Left lung (tissue), 10 donors: ENCODE data around the gene DMRTA2. TPM values are rescaled to one million over a fixed set of nuclear protein-coding genes. Genes with fewer than 3 reads are reported as not detected.
"Not testable (repeated sequence)": the region's sequence is repeated elsewhere in the genome, so short reads cannot be mapped to it uniquely, and the experiment has no call there.

ENCODE experiments used
- ATAC-seq: fragments of 200-7000 bp; cut with Tn5 transposase; one replicate; pipeline ENCODE4 v1.9.1; 2020; ENCODE audit warnings: moderate library complexity
- DNase-seq, 4 donors: peaks; one replicate each; pipeline ENCODE4 v3.0.0-alpha.2; 2013 to 2020
- H3K27ac ChIP-seq, 2 donors: fragments of 200-600 bp; sonication (generic) in 1 of 2; one replicate each; pipeline versions ENCODE4 v1.5.0 to v1.8.0; 2020 to 2021
- H3K27me3 ChIP-seq, 2 donors: fragments of 200-600 bp; sonication (generic) in 1 of 2; one replicate each; pipeline versions ENCODE4 v1.5.0 to v1.8.0; 2020 to 2021
- H3K36me3 ChIP-seq, 2 donors: fragments of 200-600 bp; sonication (generic) in 1 of 2; one replicate each; pipeline versions ENCODE4 v1.5.0 to v1.8.0; 2020 to 2021
- H3K4me1 ChIP-seq, 2 donors: fragments of 200-600 bp; one replicate each; pipeline ENCODE4 v1.8.0; 2021
- H3K4me3 ChIP-seq, 2 donors: fragments of 200-600 bp; sonication (generic) in 1 of 2; one replicate each; pipeline versions ENCODE4 v1.5.0 to v1.8.0; 2020 to 2021; ENCODE audit warnings: mild to moderate bottlenecking in 1 of 2
- H3K9me3 ChIP-seq, 2 donors: fragments of 200-600 bp; sonication (generic) in 1 of 2; one replicate each; pipeline versions ENCODE4 v1.5.0 to v1.8.0; 2020 to 2021
- CTCF ChIP-seq, 2 donors: fragments of 200-600 bp; sonication (generic) in 1 of 2; IDR thresholded peaks; one replicate each; pipeline versions ENCODE4 v1.5.0 to v1.8.0; 2021; ENCODE audit warnings: antibody characterized with exemption in 2 of 2
- intact Hi-C, 2 donors: fragments of 100-400 bp; cut with DNase I; formaldehyde crosslinking; loops; one replicate each; pipeline versions ENCODE4 v1.11.2 to v1.14.2; 2022
- polyA plus RNA-seq, 6 donors: library from polyadenylated mRNA; unstranded; fragments of 120-200 nt; gene quantifications; one replicate each; pipeline ENCODE4 v1.2.1, GENCODE V29; 2013; ENCODE audit not compliant: insufficient read length in 6 of 6
- total RNA-seq, 2 donors: library from RNA; stranded (reverse); fragmentation: NEBNext Ultra II Directional; extraction: Animal tissue kit (Norgen Biotek cat#: 25700); gene quantifications; one replicate each; pipeline ENCODE4 v1.2.1, GENCODE V29; 2021
- donor health status: DM: no; HTN: yes; CAD: no.
- donor health status: DM: no; HTN: no; CAD: no.

DMRTA2 gene
- total and polyA plus RNA-seq, 8 donors: 0.05 to 0.06 TPM; not detected in 6

DNA sequence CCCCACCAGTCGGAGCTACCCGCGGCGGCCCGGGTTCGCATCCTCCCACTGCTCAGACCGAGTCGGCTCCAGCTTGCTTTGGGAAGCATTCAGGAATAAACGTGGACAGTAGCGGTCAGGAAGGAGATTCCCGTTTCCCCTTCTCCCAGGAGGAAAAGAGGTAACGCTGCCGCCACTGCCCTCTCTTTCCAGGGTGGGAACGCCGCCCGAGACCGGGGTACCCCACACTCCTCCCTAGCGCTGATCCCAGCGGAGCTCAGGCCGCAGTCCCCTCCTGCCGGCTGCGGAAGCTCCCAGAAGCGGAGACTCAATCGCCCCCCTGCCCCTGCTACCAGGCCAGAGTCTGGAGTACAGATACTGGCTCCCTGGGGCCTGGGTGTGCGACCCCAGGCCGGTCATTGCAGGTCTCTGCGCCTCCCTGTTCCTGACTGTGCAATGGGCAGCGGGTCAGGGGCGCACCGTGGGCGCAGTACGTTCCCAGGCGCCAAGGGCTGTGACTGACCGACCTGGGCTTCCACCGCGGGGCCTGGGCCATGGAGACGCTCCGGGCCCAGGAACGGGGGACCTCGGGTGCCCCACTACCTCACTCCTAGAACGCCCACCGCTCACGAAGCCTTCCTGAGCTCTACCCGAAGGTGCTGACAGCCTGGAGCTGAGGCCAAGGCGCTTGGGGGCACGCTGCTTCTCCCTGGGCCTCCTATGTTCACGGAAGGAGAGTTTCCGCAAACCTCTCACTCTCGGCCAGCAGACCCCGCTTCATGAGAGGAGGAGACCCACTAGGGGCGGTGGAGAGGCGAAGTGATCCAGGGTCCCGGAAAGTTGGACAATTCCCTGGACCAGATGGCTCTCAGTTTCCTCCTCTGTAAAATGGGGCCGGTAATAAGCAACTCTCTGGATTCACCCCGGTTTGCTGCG, 7.8 kb downstream of the DMRTA2 start:
- peaks cover 64 to 89% of the 10 kb centered on the region in 2 donors for H3K27me3 ChIP-seq
- H3K36me3 ChIP-seq: no peaks in the 10 kb centered on the region
- ATAC-seq (no peak), DNase-seq (no peak)
- peaks cover 4 to 32% of the 10 kb centered on the region in 2 donors for H3K4me1 ChIP-seq
- no peak for TF ChIP-seq CTCF (IDR thresholded peaks at IDR 0.05)
- H3K27ac ChIP-seq: no peak overlapping the region
- H3K4me3 ChIP-seq: no peak overlapping the region
- H3K9me3 ChIP-seq: no peaks in the 10 kb centered on the region
- intact Hi-C loops: no loop called here

- ATAC-seq (no peak), DNase-seq (peak in 1 of 4 donors; percentile 65)
- Histone ChIP-seq H3K27ac (no peak overlapping the region), H3K9me3 (no peaks in the 10 kb centered on the region), H3K4me1 (peaks cover 4 to 28% of the 10 kb centered on the region in 2 donors), H3K27me3 (peaks cover 63 to 89% of the 10 kb centered on the region in 2 donors), H3K36me3 (no peaks in the 10 kb centered on the region), H3K4me3 (no peak overlapping the region)
- no peak for TF ChIP-seq CTCF (IDR thresholded peaks at IDR 0.05)
- intact Hi-C loops: no loop called here
Observed at GRCh38 chr1:50414853-50415234, 8.4 kb downstream of the DMRTA2 start.

- Histone ChIP-seq H3K27ac (no peak overlapping the region), H3K27me3 (peaks cover 50 to 83% of the 10 kb centered on the region in 2 donors), H3K9me3 (peaks cover 0 to 3% of the 10 kb centered on the region in 2 donors), H3K36me3 (no peaks in the 10 kb centered on the region), H3K4me1 (peaks cover 0 to 11% of the 10 kb centered on the region in 2 donors), H3K4me3 (no peak overlapping the region)
- ATAC-seq: no peak
- intact Hi-C loops: no loop called here
- TF ChIP-seq CTCF (IDR thresholded peaks at IDR 0.05): no peak
- no peak for DNase-seq
Observed at GRCh38 chr1:50412813-50413476, 10.3 kb downstream of the DMRTA2 start.

GRCh38 chr1:50405814-50406213, 17.4 kb downstream of the DMRTA2 start:
- intact Hi-C loops: no loop called here
- Histone ChIP-seq H3K4me3 (no peak overlapping the region), H3K9me3 (peaks cover 0 to 3% of the 10 kb centered on the region in 2 donors), H3K4me1 (no peaks in the 10 kb centered on the region), H3K27me3 (peaks cover 10 to 66% of the 10 kb centered on the region in 2 donors), H3K36me3 (no peaks in the 10 kb centered on the region), H3K27ac (no peak overlapping the region)
- TF ChIP-seq CTCF (IDR thresholded peaks at IDR 0.05): no peak
- no peak for DNase-seq
- ATAC-seq: no peak

DNA sequence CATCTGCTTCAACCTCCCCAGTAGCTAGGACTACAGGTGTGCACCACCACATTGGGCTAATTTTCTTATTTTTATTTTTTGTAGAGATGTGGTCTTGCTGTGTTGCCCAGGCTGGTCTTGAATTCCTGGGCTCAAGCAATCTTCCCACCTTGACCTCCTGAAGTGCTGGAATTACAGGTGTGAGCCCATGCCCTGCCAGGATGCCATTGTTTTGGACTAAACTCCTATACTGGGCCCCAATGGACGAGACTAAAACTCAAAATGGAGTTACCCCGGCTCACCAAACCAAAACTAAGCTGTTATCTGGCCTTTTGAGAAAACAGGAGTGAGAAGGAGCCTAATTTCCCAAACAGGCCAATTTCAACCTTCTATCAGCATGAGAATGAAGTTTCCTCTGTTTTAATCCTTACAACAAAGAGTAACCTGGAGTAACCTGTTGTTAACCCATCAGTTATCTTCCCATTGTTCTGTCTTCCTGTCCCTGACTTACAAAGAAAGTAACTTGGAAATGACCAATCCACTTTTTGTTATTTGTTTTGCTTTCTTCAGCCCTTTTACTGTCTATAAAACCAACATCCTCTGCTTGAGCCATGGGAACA, 29.6 kb downstream of the DMRTA2 start:
- H3K4me3 ChIP-seq: no peak overlapping the region
- no peaks in the 10 kb centered on the region for H3K27me3 ChIP-seq
- no peak for TF ChIP-seq CTCF (IDR thresholded peaks at IDR 0.05)
- DNase-seq (no peak), ATAC-seq (no peak)
- H3K27ac ChIP-seq: no peak overlapping the region
- H3K9me3 ChIP-seq: peaks cover 0 to 11% of the 10 kb centered on the region in 2 donors
- no peaks in the 10 kb centered on the region for H3K36me3 ChIP-seq
- H3K4me1 ChIP-seq: no peaks in the 10 kb centered on the region
- intact Hi-C loops: no loop called here

- H3K4me1 ChIP-seq, H3K27me3 ChIP-seq, H3K9me3 ChIP-seq, H3K4me3 ChIP-seq, H3K27ac ChIP-seq, ATAC-seq, intact Hi-C loops, H3K36me3 ChIP-seq: not testable (repeated sequence)
- peak in 1 of 4 donors; percentile 60 for DNase-seq
Observed at GRCh38 chr1:50381551-50381950, 41.7 kb downstream of the DMRTA2 start.
